ENCODE data around the gene PIH1D1. TPM values are rescaled to one million over a fixed set of nuclear protein-coding genes. Genes with fewer than 3 reads are reported as not detected.
A peak's percentile ranks its signal among the peaks of the same experiment; 100 is the strongest.

PIH1D1 gene
- polyA plus RNA-seq, 1 donor from 2014 or later = 145 TPM

GRCh38 chr19:49455773-49456172 is 4.2 kb upstream of the PIH1D1 start:
- H2AFZ ChIP-seq (ENCODE audit: low read depth, low read length) = no peak overlapping the region
- TF ChIP-seq REST (IDR thresholded peaks at IDR 0.05; ENCODE audit: borderline replicate concordance) (no peak), POLR2AphosphoS5 (IDR thresholded peaks at IDR 0.05) (no peak), SMC3 (conservative IDR thresholded peaks at IDR 0.05; ENCODE audit: poor library complexity) (no peak), EZH2 (IDR thresholded peaks at IDR 0.05; ENCODE audit: borderline replicate concordance, insufficient read depth, low read length, poor library complexity, severe bottlenecking) (no peak), EP300 (conservative IDR thresholded peaks at IDR 0.05; ENCODE audit: poor library complexity, severe bottlenecking) (no peak), MXI1 (conservative IDR thresholded peaks at IDR 0.05; ENCODE audit: poor library complexity, severe bottlenecking) (no peak), RAD21 (conservative IDR thresholded peaks at IDR 0.05) (no peak), CTCF (IDR thresholded peaks at IDR 0.05; ENCODE audit: poor library complexity, severe bottlenecking) (no peak), TAF1 (IDR thresholded peaks at IDR 0.05; ENCODE audit: low read depth) (no peak)
- peaks cover 2% of the 10 kb centered on the region for H3K79me2 ChIP-seq (replicated peaks; ENCODE audit: insufficient read depth, low read length)
- no peaks in the 10 kb centered on the region for H3K9me2 ChIP-seq (ENCODE audit: insufficient read depth, low read length)
- H3K9me3 ChIP-seq (ENCODE audit: low read length) = no peaks in the 10 kb centered on the region
- no peaks in the 10 kb centered on the region for H4K20me1 ChIP-seq (ENCODE audit: insufficient read depth)
- H3K27me3 ChIP-seq (ENCODE audit: insufficient read depth, low read depth, low read length) = no peaks in the 10 kb centered on the region
- no peaks in the 10 kb centered on the region for H3K36me3 ChIP-seq (ENCODE audit: insufficient read depth, low read length)
- H3K4me2 ChIP-seq (ENCODE audit: low read length) = no peak overlapping the region
- H3F3A ChIP-seq (ENCODE audit: insufficient read depth, low read length, poor library complexity, severe bottlenecking) = peaks cover 5% of the 10 kb centered on the region
- no peak overlapping the region for H3K27ac ChIP-seq (ENCODE audit: low read length)
- H3K4me3 ChIP-seq (ENCODE audit: low read length) = no peak overlapping the region
- no peak overlapping the region for H3K9ac ChIP-seq (ENCODE audit: low read length)

- Histone ChIP-seq H3K9me2 (ENCODE audit: insufficient read depth, low read length) (no peaks in the 10 kb centered on the region), H3K27ac (ENCODE audit: low read length) (peak overlapping the region; percentile 99), H3K79me2 (replicated peaks; ENCODE audit: insufficient read depth, low read length) (peaks cover 6% of the 10 kb centered on the region), H2AFZ (ENCODE audit: low read depth, low read length) (peak overlapping the region; percentile 92), H3K9me3 (ENCODE audit: low read length) (no peaks in the 10 kb centered on the region), H3K36me3 (ENCODE audit: insufficient read depth, low read length) (no peaks in the 10 kb centered on the region), H3K4me3 (ENCODE audit: low read length) (peak overlapping the region; percentile 85), H3K9ac (ENCODE audit: low read length) (peak overlapping the region; percentile 91), H4K20me1 (ENCODE audit: insufficient read depth) (no peaks in the 10 kb centered on the region), H3F3A (ENCODE audit: insufficient read depth, low read length, poor library complexity, severe bottlenecking) (peaks cover 5% of the 10 kb centered on the region), H3K27me3 (ENCODE audit: insufficient read depth, low read depth, low read length) (no peaks in the 10 kb centered on the region), H3K4me2 (ENCODE audit: low read length) (peak overlapping the region; percentile 93)
- TF ChIP-seq EP300 (conservative IDR thresholded peaks at IDR 0.05; ENCODE audit: poor library complexity, severe bottlenecking) (peak; percentile 4), RAD21 (conservative IDR thresholded peaks at IDR 0.05) (no peak), TAF1 (IDR thresholded peaks at IDR 0.05; ENCODE audit: low read depth) (no peak)
Observed at GRCh38 chr19:49453757-49454240, 2.2 kb upstream of the PIH1D1 start.
